Activated CD8-positive, alpha-beta memory T cell treated with anti-CD3 and anti-CD28 coated beads, Interleukin-2, amount 50 U/mL, for 1 hour (primary cell): ENCODE data around the gene ZNF506.
"Not testable (repeated sequence)": the region's sequence is repeated elsewhere in the genome, so short reads cannot be mapped to it uniquely, and the experiment has no call there.

Experiments
- DNase-seq: peaks from one replicate; pipeline ENCODE4 v3.0.0-alpha.2; 2020; ENCODE audit errors: extremely low read depth

The ZNF506 gene

DNA sequence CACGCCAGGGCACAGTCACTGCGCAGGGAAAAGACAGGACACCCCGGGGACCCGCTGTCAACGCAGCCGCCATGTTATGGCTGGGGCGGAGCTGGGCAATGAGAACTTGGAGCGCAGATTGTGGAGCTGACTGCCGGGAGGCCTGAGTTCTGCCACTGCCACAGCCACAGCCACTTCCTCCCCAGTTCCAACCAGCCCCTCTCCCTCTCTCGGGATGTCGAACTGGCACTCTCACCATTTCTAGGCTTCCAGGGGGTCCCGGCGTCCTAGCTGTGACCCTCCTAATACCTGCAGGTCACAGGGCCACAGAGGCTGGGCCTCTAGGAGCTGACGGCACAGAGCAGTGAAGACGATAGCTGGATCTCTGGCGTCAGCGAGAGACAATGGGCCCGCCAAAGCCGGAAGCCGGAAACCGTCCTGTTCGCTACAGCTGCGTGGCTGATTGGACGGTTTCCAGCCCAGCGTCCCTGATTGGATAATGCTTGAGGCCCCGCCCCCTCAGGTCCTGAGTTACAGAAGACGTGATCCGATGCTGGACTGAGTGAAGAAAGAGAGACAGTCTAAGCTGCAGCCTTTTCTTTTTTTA is at the start of gene ZNF506:
Gene ZNF506, minus strand, starts transcription at position 385 of the 586 bp plus-strand sequence. Its CDS starts 147 bp downstream, at position 238.
- DNase-seq, result peak; percentile 99

DNA sequence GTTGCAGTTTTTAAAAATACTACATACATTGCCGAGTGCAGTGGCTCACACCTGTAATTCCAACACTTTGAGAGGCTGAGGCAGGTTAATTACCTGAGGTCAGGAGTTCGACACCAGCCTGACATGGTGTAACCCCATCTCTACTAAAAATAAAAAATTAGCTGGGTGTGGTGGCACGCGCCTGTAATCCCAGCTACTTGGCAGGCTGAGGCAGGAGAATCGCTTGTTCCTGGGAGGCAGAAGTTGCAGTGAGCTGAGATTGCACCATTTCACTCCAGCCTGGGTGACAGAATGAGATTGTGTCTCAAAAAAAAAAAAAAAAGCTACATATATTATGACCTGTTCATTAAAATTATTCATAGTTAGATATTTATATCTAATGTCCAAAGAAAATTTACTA is 48.5 kb upstream of the ZNF506 start:
- not testable (repeated sequence) for DNase-seq

DNA sequence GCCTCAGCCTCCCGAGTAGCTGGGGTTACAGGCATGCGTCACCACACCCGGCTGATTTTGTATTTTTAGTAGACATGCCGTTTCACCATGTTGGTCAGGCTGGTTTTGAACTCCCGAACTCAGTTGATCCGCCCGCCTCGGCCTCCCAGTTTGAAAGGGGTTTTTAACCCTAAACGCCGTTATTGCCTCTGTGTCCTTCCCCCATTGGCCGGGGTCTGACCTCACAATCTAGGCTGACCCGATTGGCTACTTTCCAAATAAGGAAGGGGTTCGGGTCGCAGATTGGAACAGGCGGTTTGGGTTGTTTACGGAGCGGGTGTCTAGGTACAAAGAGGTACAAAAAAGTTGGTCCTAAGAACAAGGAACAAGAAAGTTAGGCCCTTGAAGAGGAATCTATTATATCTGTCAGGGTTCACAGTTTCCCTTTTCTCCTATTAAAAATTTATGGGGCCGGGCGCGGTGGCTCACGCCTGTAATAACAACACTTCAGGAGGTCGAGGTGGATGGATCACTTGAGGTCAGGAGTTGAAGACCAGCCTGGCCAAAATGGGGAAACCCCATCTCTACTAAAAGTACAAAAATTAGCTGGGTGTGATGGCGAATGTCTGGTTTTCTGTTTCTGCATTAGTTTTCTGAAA is 45.2 kb upstream of the ZNF506 start:
- DNase-seq, result peak; percentile 9

- peak; percentile 89 for DNase-seq
These were observed 44.4 kb upstream of the ZNF506 start, which contains the start of gene ZNF253 for GRCh38 chr19:19865750-19866610. Gene ZNF253 (plus strand): TSS chr19:19865882. CDS start chr19:19865997, 115 bp downstream.

DNA sequence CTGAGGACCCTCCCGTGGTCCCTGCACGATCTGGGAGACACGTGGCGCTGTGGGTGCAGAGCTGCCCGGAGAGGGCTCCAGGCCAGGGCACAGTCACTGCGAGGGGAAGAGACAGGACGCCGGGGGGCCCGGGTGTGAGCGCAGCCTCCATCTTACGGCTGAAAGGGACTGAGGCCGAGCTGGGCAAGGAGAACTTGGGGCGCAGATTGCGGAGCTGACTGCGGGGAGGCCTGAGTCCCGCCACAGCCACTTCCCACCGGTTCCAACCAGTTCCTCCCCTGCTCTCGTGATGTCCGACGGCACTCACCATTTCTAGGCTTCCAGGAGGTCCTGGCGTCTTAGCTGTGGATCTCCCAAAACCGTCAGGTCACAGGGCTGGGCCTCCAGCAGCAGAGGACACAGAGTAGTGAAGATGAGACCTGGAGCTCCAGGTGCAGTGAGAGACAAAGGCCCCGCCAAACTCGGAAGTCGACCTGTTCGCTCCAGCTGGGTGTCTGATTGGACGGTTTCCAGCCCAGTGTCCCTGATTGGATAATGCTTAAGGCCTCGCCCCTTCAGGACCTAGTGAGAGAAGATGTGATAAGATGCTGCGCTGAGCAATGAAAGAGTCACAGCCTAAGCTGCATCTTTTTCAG is 39.3 kb upstream of the ZNF506 start:
- DNase-seq, result peak; percentile 33

GRCh38 chr19:19858751-19859150 is 37.2 kb upstream of the ZNF506 start:
- DNase-seq, result no peak

DNA sequence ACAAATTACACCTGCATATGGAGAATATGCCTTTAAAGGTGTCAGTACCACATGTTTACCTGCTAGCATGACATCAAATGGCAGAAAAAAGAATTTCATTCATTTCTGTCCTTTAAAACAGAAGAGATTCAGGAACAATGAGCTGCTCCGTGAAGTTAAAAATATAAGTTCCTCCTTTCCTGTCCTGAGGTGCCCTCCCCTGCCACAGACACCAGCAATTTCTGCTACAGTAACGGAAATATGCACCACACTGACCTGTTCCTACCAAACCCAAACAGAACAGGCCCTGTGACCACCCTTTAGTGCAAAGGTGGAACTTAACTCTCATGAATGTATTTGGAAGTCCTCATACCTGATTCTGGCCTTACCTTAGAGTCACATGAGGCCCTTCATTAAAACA is 30.2 kb upstream of the ZNF506 start:
- not testable (repeated sequence) for DNase-seq

DNA sequence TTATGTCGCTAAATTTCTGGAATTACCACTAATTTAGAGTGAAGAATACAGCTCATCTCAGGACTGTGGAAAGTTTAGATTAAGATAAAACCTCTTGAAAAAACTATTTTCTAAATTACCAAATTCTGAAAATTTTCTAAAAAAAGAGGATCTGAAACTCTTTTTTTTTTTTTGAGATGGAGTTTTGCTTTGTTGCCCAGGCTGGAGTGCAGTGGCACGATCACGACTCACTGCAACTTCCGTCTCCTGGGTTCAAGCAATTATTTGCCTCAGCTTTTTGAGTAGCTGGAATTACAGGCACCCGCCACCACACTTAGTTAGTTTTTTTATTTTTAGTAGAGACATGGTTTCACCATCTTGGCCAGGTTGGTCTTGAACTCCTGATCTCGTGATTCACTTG is 27.5 kb upstream of the ZNF506 start:
- DNase-seq, result no peak

GRCh38 chr19:19847781-19848180 is 26.2 kb upstream of the ZNF506 start:
- DNase-seq, result no peak

DNA sequence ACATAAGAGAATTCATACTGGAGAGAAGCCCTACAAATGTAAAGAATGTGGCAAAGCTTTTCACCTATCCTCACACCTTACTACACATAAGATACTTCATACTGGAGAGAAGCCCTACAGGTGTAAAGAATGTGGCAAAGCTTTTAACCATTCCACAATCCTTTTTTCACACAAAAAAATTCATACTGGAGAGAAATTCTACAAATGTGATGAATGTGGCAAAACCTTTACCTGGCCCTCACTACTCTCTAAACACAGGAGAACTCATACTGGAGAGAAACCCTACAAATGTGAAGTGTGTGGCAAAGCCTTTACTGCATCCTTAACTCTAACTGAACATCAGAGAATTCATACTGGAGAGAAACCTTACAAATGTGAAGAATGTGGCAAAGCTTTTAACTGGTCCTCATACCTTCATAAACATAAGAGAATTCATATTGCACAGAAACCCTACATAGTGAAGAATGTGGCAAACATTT is 14.0 kb upstream of the ZNF506 start:
- no peak for DNase-seq

- DNase-seq, result no peak
These were observed 5.3 kb upstream of the ZNF506 start for GRCh38 chr19:19826875-19827274.

DNA sequence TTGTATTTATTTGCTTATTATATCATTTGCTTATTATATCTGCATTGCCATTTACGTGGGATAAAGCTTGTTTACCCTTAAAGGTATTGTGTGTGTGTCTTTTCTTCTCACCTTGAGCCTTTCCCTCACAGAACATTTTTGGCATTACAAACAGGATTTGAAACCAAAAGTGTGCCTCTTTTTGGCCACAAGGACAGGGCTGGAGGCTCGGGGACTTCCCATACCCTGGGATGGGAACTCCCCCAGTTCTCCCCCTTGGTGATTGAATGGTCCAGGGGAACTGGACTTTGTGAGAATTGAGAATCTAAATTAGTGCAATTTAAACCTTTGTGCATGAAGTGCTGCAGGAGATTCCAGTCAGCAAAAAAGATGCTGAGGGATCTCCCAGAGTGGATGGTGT is 2.4 kb upstream of the ZNF506 start:
- no peak for DNase-seq

- not testable (repeated sequence) for DNase-seq
These were observed 426 bp upstream of the ZNF506 start for GRCh38 chr19:19821976-19822375.

- DNase-seq, result no peak
These were observed 703 bp downstream of the ZNF506 start for GRCh38 chr19:19820774-19821320.

DNA sequence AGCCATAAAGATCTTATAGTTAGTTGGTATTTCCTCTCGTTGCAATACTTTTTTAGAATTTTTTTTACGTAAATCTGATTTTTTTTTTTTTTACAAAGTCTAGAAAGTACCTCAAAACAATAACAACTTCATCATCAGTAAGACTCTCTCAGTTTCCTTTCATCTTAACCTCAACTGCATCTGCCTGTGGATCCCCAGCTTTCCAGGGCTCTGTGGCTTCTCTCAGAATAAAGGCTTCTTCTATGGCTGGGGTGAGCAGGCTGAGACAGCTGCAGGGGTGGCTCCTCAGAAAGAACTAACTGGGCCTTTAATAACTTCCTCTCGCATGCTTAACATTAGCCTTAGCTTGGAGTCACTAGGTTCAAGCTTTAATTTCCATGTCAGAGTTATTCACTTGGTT is 4.2 kb downstream of the ZNF506 start:
- peak; percentile 23 for DNase-seq

- DNase-seq, result no peak
These were observed 4.9 kb downstream of the ZNF506 start for GRCh38 chr19:19816679-19817078.

GRCh38 chr19:19811999-19812398 is 9.6 kb downstream of the ZNF506 start:
- not testable (repeated sequence) for DNase-seq

- DNase-seq, result no peak
These were observed 16.1 kb downstream of the ZNF506 start for GRCh38 chr19:19805480-19805879.

GRCh38 chr19:19788015-19788414 is 33.5 kb downstream of the ZNF506 start:
- no peak for DNase-seq

DNA sequence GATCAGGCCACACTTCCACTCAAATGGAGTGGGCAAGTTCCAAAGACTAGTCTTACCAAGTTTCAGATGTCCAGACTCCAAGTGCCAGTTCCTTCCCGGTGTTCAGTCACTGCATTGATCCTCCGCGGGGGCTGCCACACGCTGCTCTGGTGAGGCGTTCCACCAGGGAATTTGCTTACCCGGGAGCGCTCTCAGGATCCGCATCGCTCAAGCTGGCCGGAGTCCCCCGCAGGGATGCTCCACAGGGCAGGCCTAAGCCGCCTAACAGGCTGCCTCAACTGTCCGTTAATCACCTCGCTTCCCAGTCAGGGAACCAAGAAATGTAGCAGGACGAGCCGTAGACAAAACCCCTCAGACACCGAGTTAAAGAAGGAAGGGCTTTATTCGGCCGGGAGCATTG is 36.1 kb downstream of the ZNF506 start:
- not testable (repeated sequence) for DNase-seq

DNA sequence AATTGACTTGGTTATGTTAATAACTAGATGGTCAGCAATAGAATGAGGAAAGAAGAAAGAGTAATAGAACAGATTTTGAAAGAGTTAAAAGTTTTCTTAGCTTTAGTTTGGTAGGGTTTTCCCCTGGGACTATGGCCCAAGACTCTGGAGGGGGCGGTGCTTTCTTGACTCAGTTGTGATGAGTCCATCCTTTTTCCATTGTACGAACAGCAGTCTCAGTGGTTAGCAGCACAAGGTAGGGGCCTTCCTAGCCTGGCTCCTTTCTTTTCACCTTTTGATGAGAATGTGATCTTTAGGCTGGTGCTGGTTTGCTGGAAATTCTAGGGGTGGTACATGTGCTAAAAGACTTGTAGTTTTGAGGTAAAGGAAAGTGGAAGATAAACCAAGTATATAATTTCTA is 38.8 kb downstream of the ZNF506 start:
- no peak for DNase-seq

- DNase-seq, result not testable (repeated sequence)
These were observed 39.8 kb downstream of the ZNF506 start for GRCh38 chr19:19781791-19782190.
